Psoas muscle (tissue), 8 donors: ENCODE measurements around the gene FAT2. TPM values are rescaled to one million over a fixed set of nuclear protein-coding genes. Genes with fewer than 3 reads are reported as not detected.
A peak's percentile ranks its signal among the peaks of the same experiment; 100 is the strongest.

Experiments
- ATAC-seq, 4 donors: fragments of 200-7000 bp; cut with Tn5 transposase; one replicate each; pipeline ENCODE4 v1.9.1; 2020; ENCODE audit warnings: moderate library complexity in 3 of 4, mild to moderate bottlenecking in 2 of 4
- DNase-seq, 2 donors: peaks; one replicate each; pipeline ENCODE4 v3.0.0-alpha.2; 2020
- H3K27ac ChIP-seq: fragments of 200-600 bp; one replicate; pipeline ENCODE4 v1.8.0; 2022
- H3K27me3 ChIP-seq, 3 donors: fragments of 200-600 bp in 1 of 3; one replicate each; pipeline versions ENCODE4 v1.6.1 to v1.8.0; 2013 to 2022; ENCODE audit warnings: low read length in 2 of 3, mild to moderate bottlenecking in 2 of 3, moderate library complexity in 1 of 3; ENCODE audit not compliant: insufficient read depth in 3 of 3
- H3K36me3 ChIP-seq, 2 donors: fragments of 200-600 bp in 1 of 2; one replicate each; pipeline versions ENCODE4 v1.6.1 to v1.8.0; 2013 to 2022; ENCODE audit warnings: low read depth in 1 of 2, mild to moderate bottlenecking in 1 of 2, moderate library complexity in 1 of 2; ENCODE audit not compliant: insufficient read depth in 1 of 2
- H3K4me1 ChIP-seq: fragments of 200-600 bp; one replicate; pipeline ENCODE4 v1.8.0; 2022
- H3K4me3 ChIP-seq: fragments of 200-600 bp; one replicate; pipeline ENCODE4 v1.8.0; 2022; ENCODE audit warnings: mild to moderate bottlenecking
- H3K9me3 ChIP-seq: fragments of 200-600 bp; one replicate; pipeline ENCODE4 v1.8.0; 2022
- CTCF ChIP-seq: fragments of 200-600 bp; IDR thresholded peaks from one replicate; pipeline ENCODE4 v1.8.0; 2022; ENCODE audit warnings: antibody characterized with exemption
- WGBS, 3 donors: extraction: QIAGEN DNeasy Blood & Tissue Kit; methylation state at CpG; one replicate each; pipeline versions ENCODE4 v1.1.6 to v1.1.7; 2013; 5-methylcytosine and 5-hydroxymethylcytosine counted together
- intact Hi-C, 2 donors: fragments of 100-400 bp; cut with DNase I; formaldehyde crosslinking; loops; one replicate each; pipeline versions ENCODE4 v1.11.0 to v1.14.2; 2022
- polyA plus RNA-seq, 3 donors: library from polyadenylated mRNA; stranded (reverse); fragments of 200-250 nt; gene quantifications; one replicate each; pipeline ENCODE4 v1.2.3, GENCODE V29; 2013
- total RNA-seq, 4 donors: library from RNA; stranded (reverse); fragmentation: NEBNext Ultra II Directional in 2 of 4; extraction: Animal tissue kit (Norgen Biotek cat#: 25700) in 2 of 4; gene quantifications; one replicate each; pipeline versions ENCODE4 v1.2.1 to v1.2.4, GENCODE V29; 2021 to 2023
- donor health status: healthy with polysubstance abuse.
- donor health status: DM: no; HTN: no; CAD: no; lungs with moderate emphysema.
- donor health status: Bipolar disorder and iron deficiency.
- donor health status: healthy.
- donor health status: DM: yes; HTN: yes; CAD: no.
- donor health status: DM: no; HTN: no; CAD: no.
- donor health status: DM: no; HTN: no; CAD: no.
- donor health status: DM: yes; HTN: yes; CAD: no.

The FAT2 gene
- total and polyA plus RNA-seq, 7 donors = 0.01 to 0.03 (median 0.02) TPM; not detected in 3

DNA sequence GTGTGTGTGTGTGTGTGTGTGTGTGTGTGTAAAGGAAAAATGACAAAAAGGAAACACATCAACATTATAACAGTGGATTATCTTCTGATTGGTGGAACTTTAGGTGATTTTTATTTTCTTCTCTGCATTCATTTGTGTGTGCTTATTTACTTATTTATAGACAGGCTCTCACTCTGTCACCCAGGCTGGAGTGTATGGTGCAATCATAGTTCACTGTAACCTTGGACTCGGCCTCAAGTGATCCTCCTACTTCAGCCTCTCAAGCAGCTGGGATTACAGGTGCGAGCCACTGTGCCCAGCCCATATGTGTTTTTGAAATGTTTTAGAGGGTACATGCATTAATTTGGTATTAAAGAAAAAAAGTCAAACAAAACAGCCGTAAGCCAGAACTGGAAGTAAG, 39.1 kb downstream of the FAT2 start:
- no peak for DNase-seq
- H3K27ac ChIP-seq = no peak overlapping the region
- ATAC-seq = peak; percentile 29 to 63 (median 51)
- WGBS, 3 donors = 90 to 93% (median 90%) methylated on average over 3 of the region's 3 CpGs
- TF ChIP-seq CTCF = no peak
- H3K4me1 ChIP-seq = no peaks in the 10 kb centered on the region
- intact Hi-C loops = no loop called here
- no peaks in the 10 kb centered on the region for H3K9me3 ChIP-seq
- no peaks in the 10 kb centered on the region for H3K36me3 ChIP-seq
- H3K27me3 ChIP-seq = no peaks in the 10 kb centered on the region
- no peak overlapping the region for H3K4me3 ChIP-seq

DNA sequence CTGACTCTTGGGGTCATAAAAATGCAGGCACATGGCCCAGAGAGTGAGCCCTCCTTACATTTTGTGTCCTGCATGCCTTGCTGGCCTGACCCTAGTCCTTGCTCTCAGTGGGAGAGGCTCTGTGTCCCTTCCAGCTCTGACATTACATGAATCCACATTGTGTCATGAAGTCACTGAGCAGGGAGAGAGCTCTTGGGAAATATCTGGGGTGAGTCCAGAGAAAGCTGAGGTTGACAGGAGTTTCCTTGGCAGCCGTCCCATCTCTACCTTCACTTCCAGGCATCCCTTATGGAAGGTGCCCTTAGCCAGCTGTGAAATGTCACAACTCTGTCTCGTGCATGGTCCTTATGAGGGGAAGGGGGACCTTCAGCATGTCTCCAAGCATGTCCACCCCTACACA, 41.0 kb downstream of the FAT2 start:
- DNase-seq (no peak), ATAC-seq (peak; percentile 63 to 84 (median 72))
- no peak for TF ChIP-seq CTCF
- no peaks in the 10 kb centered on the region for H3K36me3 ChIP-seq
- H3K27me3 ChIP-seq = no peaks in the 10 kb centered on the region
- no peaks in the 10 kb centered on the region for H3K4me1 ChIP-seq
- H3K4me3 ChIP-seq = no peak overlapping the region
- no peak overlapping the region for H3K27ac ChIP-seq
- no peaks in the 10 kb centered on the region for H3K9me3 ChIP-seq
- WGBS, 3 donors = 77 to 86% (median 83%) methylated on average over 2 of the region's 2 CpGs
- intact Hi-C loops = no loop called here

- Histone ChIP-seq H3K9me3 (no peaks in the 10 kb centered on the region), H3K36me3 (no peaks in the 10 kb centered on the region), H3K4me3 (no peak overlapping the region), H3K27me3 (no peaks in the 10 kb centered on the region), H3K27ac (no peak overlapping the region), H3K4me1 (no peaks in the 10 kb centered on the region)
- intact Hi-C loops = no loop called here
- no peak for TF ChIP-seq CTCF
- ATAC-seq (peak in 1 of 4 donors; percentile 5), DNase-seq (no peak)
- 69 to 73% (median 72%) methylated on average over 2 of the region's 2 CpGs for WGBS, 3 donors
Observed at GRCh38 chr5:151549713-151550112, 41.4 kb downstream of the FAT2 start.

DNA sequence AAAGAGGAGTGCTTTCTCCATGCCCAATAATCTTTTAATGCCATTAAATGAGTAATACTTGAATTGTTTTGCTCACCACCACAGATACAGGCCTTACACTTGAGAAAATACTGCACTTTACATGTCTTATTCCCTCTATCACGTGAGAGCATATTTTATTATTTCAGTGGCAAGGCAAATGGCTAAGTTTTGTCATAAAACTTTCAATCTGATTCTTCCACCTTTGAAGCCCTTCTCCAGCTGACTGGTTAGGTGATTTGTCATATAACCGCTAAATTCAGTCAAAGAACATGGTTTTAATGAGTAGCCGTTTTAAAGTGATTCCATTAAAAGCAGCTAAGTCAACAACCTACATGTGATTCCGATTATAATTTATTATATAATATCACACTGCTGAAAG, 43.8 kb downstream of the FAT2 start:
- no peak for TF ChIP-seq CTCF
- WGBS, 3 donors = 79 to 81% (median 80%) methylated on average over 4 of the region's 4 CpGs
- intact Hi-C loops = no loop called here
- no peak for ATAC-seq
- Histone ChIP-seq H3K27me3 (no peaks in the 10 kb centered on the region), H3K27ac (no peak overlapping the region), H3K4me1 (no peaks in the 10 kb centered on the region), H3K36me3 (no peaks in the 10 kb centered on the region), H3K4me3 (no peak overlapping the region), H3K9me3 (no peaks in the 10 kb centered on the region)
- DNase-seq = no peak

GRCh38 chr5:151541571-151541970, 49.6 kb downstream of the FAT2 start:
- H3K27ac ChIP-seq = no peak overlapping the region
- no peaks in the 10 kb centered on the region for H3K36me3 ChIP-seq
- ATAC-seq = no peak
- intact Hi-C loops = no loop called here
- no peak for TF ChIP-seq CTCF
- 80 to 85% (median 85%) methylated on average over 2 of the region's 2 CpGs for WGBS, 3 donors
- no peaks in the 10 kb centered on the region for H3K27me3 ChIP-seq
- no peak overlapping the region for H3K4me3 ChIP-seq
- DNase-seq = no peak
- H3K4me1 ChIP-seq = no peaks in the 10 kb centered on the region
- no peaks in the 10 kb centered on the region for H3K9me3 ChIP-seq
